H9 (cell line): Measurements from ENCODE around the gene THAP2. TPM values are rescaled to one million over a fixed set of nuclear protein-coding genes. Genes with fewer than 3 reads are reported as not detected.

Experiments
- DNase-seq: peaks from one replicate; pipeline ENCODE4 v3.0.0-alpha.2; 2017
- H2AFZ ChIP-seq: one replicate; pipeline ENCODE4 v1.6.1; 2013; ENCODE audit warnings: mild to moderate bottlenecking, low read length, control low read depth, moderate library complexity
- H2AK5ac ChIP-seq: 2 replicates; pipeline ENCODE4 v1.6.1; 2013; ENCODE audit warnings: low read length, control low read depth, mixed read lengths; ENCODE audit not compliant: insufficient read length
- H2BK120ac ChIP-seq: one replicate; pipeline ENCODE4 v1.6.1; 2013; ENCODE audit warnings: low read depth, mild to moderate bottlenecking, low read length, control low read depth, inconsistent platforms; ENCODE audit not compliant: poor library complexity, severe bottlenecking
- H2BK12ac ChIP-seq: 2 replicates; pipeline ENCODE4 v1.6.1; 2013; ENCODE audit warnings: low read length, control low read depth, mixed read lengths, low read depth; ENCODE audit not compliant: insufficient read length
- H2BK15ac ChIP-seq: 2 replicates; pipeline ENCODE4 v1.6.1; 2013; ENCODE audit warnings: low read depth, low read length, control low read depth
- H2BK20ac ChIP-seq: one replicate; pipeline ENCODE4 v1.6.1; 2013; ENCODE audit warnings: low read depth, mild to moderate bottlenecking, low read length, control low read depth, inconsistent platforms; ENCODE audit not compliant: poor library complexity, severe bottlenecking
- H2BK5ac ChIP-seq: 2 replicates; pipeline ENCODE4 v1.6.1; 2013; ENCODE audit warnings: low read length, control low read depth, mixed read lengths; ENCODE audit not compliant: insufficient read length
- H3K14ac ChIP-seq: 2 replicates; pipeline ENCODE4 v1.6.1; 2013; ENCODE audit warnings: low read length, control low read depth; ENCODE audit not compliant: insufficient read depth
- H3K18ac ChIP-seq: 2 replicates; pipeline ENCODE4 v1.6.1; 2013; ENCODE audit warnings: low read depth, mild to moderate bottlenecking, mixed read lengths, low read length, control low read depth; ENCODE audit not compliant: insufficient read length
- H3K23ac ChIP-seq: 2 replicates; pipeline ENCODE4 v1.6.1; 2013; ENCODE audit warnings: low read length, control low read depth, mixed read lengths, low read depth; ENCODE audit not compliant: insufficient read length
- H3K23me2 ChIP-seq: 2 replicates; pipeline ENCODE4 v1.6.1; 2013; ENCODE audit warnings: low read depth, mild to moderate bottlenecking, mixed read lengths, low read length, control low read depth; ENCODE audit not compliant: insufficient read length, poor library complexity, severe bottlenecking
- H3K27ac ChIP-seq: 2 replicates; pipeline ENCODE4 v1.5.1; 2013; ENCODE audit warnings: low read length, control low read depth, mixed read lengths, low read depth; ENCODE audit not compliant: insufficient read length
- H3K27me3 ChIP-seq: 2 replicates; pipeline ENCODE4 v1.6.1; 2013; ENCODE audit warnings: low read length, control low read depth, inconsistent platforms; ENCODE audit not compliant: insufficient read depth
- H3K4ac ChIP-seq: 2 replicates; pipeline ENCODE4 v1.6.1; 2013; ENCODE audit warnings: low read depth, mild to moderate bottlenecking, control low read depth, inconsistent platforms, low read length, moderate library complexity
- H3K4me1 ChIP-seq: 2 replicates; pipeline ENCODE4 v1.6.1; 2013; ENCODE audit warnings: low read length, control low read depth, inconsistent platforms; ENCODE audit not compliant: insufficient read depth
- H3K4me2 ChIP-seq: 2 replicates; pipeline ENCODE4 v1.6.1; 2013; ENCODE audit warnings: low read length, control low read depth, mixed read lengths; ENCODE audit not compliant: insufficient read length, insufficient read depth
- H3K56ac ChIP-seq: 2 replicates; pipeline ENCODE4 v1.6.1; 2013; ENCODE audit warnings: low read depth, mild to moderate bottlenecking, mixed read lengths, low read length, control low read depth; ENCODE audit not compliant: insufficient read length
- H3K79me1 ChIP-seq: 2 replicates; pipeline ENCODE4 v1.6.1; 2013; ENCODE audit warnings: low read depth, mild to moderate bottlenecking, moderate library complexity, low read length, control low read depth, inconsistent platforms; ENCODE audit not compliant: insufficient read depth, poor library complexity, severe bottlenecking
- H3K79me2 ChIP-seq: 2 replicates; pipeline ENCODE4 v1.6.1; 2013; ENCODE audit warnings: low read length, control low read depth, inconsistent platforms; ENCODE audit not compliant: insufficient read depth
- H3K9ac ChIP-seq: 2 replicates; pipeline ENCODE4 v1.6.1; 2013; ENCODE audit warnings: low read length, control low read depth, mixed read lengths; ENCODE audit not compliant: insufficient read length; ENCODE audit errors: extremely low read depth
- H3K9me3 ChIP-seq: one replicate; pipeline ENCODE4 v1.6.1; 2013; ENCODE audit warnings: low read depth, low read length, inconsistent platforms; ENCODE audit not compliant: control insufficient read depth
- H3T11ph ChIP-seq: one replicate; pipeline ENCODE4 v1.6.1; 2013; ENCODE audit warnings: mild to moderate bottlenecking, low read length, control low read depth, inconsistent platforms
- H4K20me1 ChIP-seq: one replicate; pipeline ENCODE4 v1.6.1; 2013; ENCODE audit not compliant: control insufficient read depth, insufficient read length, insufficient read depth
- H4K5ac ChIP-seq: 2 replicates; pipeline ENCODE4 v1.6.1; 2013; ENCODE audit warnings: low read depth, mild to moderate bottlenecking, mixed read lengths, low read length, control low read depth; ENCODE audit not compliant: insufficient read length
- H4K8ac ChIP-seq: replicated peaks from 2 replicates; pipeline ENCODE4 v1.6.1; 2013; ENCODE audit warnings: low read length, control low read depth, mixed read lengths, low read depth; ENCODE audit not compliant: insufficient read length
- H4K91ac ChIP-seq: 2 replicates; pipeline ENCODE4 v1.6.1; 2013; ENCODE audit warnings: low read depth, mild to moderate bottlenecking, moderate library complexity, mixed read lengths, low read length, control low read depth; ENCODE audit not compliant: insufficient read length
- H3K27ac Mint-ChIP-seq, 3 experiments: 2 replicates in 2 of 3; 3 replicates in 1 of 3; pipeline ENCODE4 v1.8.0; 2020 to 2021; ENCODE audit warnings: mixed read lengths in 3 of 3, mild to moderate bottlenecking in 1 of 3, moderate library complexity in 1 of 3
- H3K27me3 Mint-ChIP-seq: 2 replicates; pipeline ENCODE4 v1.8.0; 2021; ENCODE audit warnings: low read depth, mild to moderate bottlenecking, moderate library complexity, mixed read lengths
- H3K36me3 Mint-ChIP-seq, 3 experiments: 2 replicates in 2 of 3; 3 replicates in 1 of 3; pipeline ENCODE4 v1.8.0; 2020 to 2021; ENCODE audit warnings: low read depth in 3 of 3, mixed read lengths in 3 of 3; ENCODE audit not compliant: insufficient read depth in 1 of 3
- H3K4me1 Mint-ChIP-seq, 2 experiments: 2 replicates each; pipeline ENCODE4 v1.8.0; 2020; ENCODE audit warnings: mixed read lengths in 2 of 2
- H3K4me3 Mint-ChIP-seq, 2 experiments: 2 replicates in 1 of 2; 3 replicates in 1 of 2; pipeline ENCODE4 v1.8.0; 2020 to 2021; ENCODE audit warnings: mild to moderate bottlenecking in 2 of 2, mixed read lengths in 2 of 2, moderate library complexity in 1 of 2
- H3K9me3 Mint-ChIP-seq, 2 experiments: 2 replicates in 1 of 2; 3 replicates in 1 of 2; pipeline ENCODE4 v1.8.0; 2020; ENCODE audit warnings: mild to moderate bottlenecking in 2 of 2, mixed read lengths in 2 of 2, moderate library complexity in 1 of 2
- CTCF ChIP-seq: fragments of 200-600 bp; sonication (generic); conservative IDR thresholded peaks from 3 replicates; pipeline ENCODE4 v1.8.0; 2021; ENCODE audit warnings: antibody characterized with exemption, mild to moderate bottlenecking
- WGBS: extraction: QIAGEN DNeasy Blood & Tissue Kit; methylation state at CpG from one replicate; pipeline ENCODE4 v1.1.7; 2013; ENCODE audit warnings: missing lambda C conversion rate, low lambda C conversion rate, mixed read lengths; ENCODE audit not compliant: insufficient read length; ENCODE audit errors: extremely low coverage; 5-methylcytosine and 5-hydroxymethylcytosine counted together
- total RNA-seq: library from RNA; stranded (reverse); gene quantifications from 2 replicates; pipeline ENCODE4 v1.2.1, GENCODE V29; 2021

Gene THAP2
- total RNA-seq, 1 experiment from 2014 or later = 3.7 TPM

- no CpG with 5 or more reads among the region's 1 CpG for WGBS
- H4K91ac ChIP-seq = no peak overlapping the region
Measured at GRCh38 chr12:71694099-71694820, 30.2 kb downstream of the THAP2 start.

More at GRCh38 chr12:71694099-71694820, 30.2 kb downstream of the THAP2 start:
- no peaks in the 10 kb centered on the region for H3K79me2 ChIP-seq
- H3K14ac ChIP-seq = no peak overlapping the region; the same call in 1 of the 2 replicates
- H2BK15ac ChIP-seq = no peak overlapping the region
- peaks cover 0 to 2% of the 10 kb centered on the region in 2 experiments; a peak in 1 of 4 replicates for H3K4me1 Mint-ChIP-seq
- H3K4me3 Mint-ChIP-seq = no peak overlapping the region
- no peaks in the 10 kb centered on the region for H3K27me3 Mint-ChIP-seq
- H2BK5ac ChIP-seq = no peak overlapping the region
- H3K27ac Mint-ChIP-seq = peak overlapping the region; percentile 8 to 45 (median 28); a peak in 4 of 7 replicates
- no peak for DNase-seq
- H3K9ac ChIP-seq = no peak overlapping the region
- no peak overlapping the region for H2BK120ac ChIP-seq
- H3K79me1 ChIP-seq = no peaks in the 10 kb centered on the region
- no peak overlapping the region for H4K8ac ChIP-seq
- H3K23me2 ChIP-seq = no peaks in the 10 kb centered on the region
- H3T11ph ChIP-seq = no peak overlapping the region
- H3K4ac ChIP-seq = no peak overlapping the region
- H3K9me3 ChIP-seq = no peaks in the 10 kb centered on the region
- no peak overlapping the region for H3K18ac ChIP-seq
- H3K9me3 Mint-ChIP-seq = no peaks in the 10 kb centered on the region
- no peak overlapping the region for H3K27ac ChIP-seq
- no peak overlapping the region for H4K5ac ChIP-seq
- no peaks in the 10 kb centered on the region for H3K27me3 ChIP-seq
- no peaks in the 10 kb centered on the region for H3K4me1 ChIP-seq
- H3K36me3 Mint-ChIP-seq = peaks cover 0 to 20% (median 13%) of the 10 kb centered on the region in 3 experiments; a peak in 5 of 7 replicates
- H2BK12ac ChIP-seq = no peak overlapping the region
- H3K23ac ChIP-seq = no peak overlapping the region
- no peak for TF ChIP-seq CTCF
- no peak overlapping the region for H2AK5ac ChIP-seq
- H4K20me1 ChIP-seq = no peaks in the 10 kb centered on the region
- no peak overlapping the region for H2BK20ac ChIP-seq
- H3K56ac ChIP-seq = no peak overlapping the region
- H3K4me2 ChIP-seq = no peak overlapping the region
- no peak overlapping the region for H2AFZ ChIP-seq
